NCI-H774 (cell line): Measurements from ENCODE around the gene LMO7.
"Not testable (repeated sequence)": the region's sequence is repeated elsewhere in the genome, so short reads cannot be mapped to it uniquely, and the experiment has no call there.

Experiments used
- DNase-seq: peaks from one replicate; lab custom pipeline; 2025; lab: John Stamatoyannopoulos, UW

The LMO7 gene

DNA sequence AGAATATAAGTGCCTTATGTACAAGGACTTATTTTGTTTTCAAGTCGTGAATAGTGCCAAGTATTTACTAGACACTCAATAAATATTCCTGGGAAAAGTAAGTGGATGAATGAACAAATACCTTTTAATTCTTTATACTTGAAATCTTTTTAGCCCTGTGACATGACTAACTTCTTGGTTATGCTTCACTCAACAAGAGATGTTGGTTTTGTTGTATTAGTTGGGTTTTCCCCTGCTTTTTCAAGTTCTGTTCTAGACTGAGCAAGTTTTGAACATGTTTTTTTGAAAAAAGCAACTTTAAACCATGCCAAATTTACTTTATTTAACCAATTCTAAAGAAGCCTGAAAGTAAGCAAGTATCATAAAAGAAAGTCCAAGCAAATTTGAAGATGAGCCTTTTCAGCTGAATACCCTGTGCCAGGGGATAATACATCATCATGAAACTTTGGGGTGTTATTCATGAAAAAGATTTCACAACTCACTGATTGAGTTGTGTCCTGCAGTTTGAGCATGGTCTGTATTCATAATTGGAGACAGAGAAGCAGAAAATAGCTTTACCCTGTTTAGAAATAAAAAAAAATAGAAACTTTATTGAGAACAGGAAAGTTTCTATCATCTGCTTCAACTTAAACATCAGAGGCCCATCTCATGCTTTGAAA lies 11.1 kb downstream of the LMO7 start:
- DNase-seq: no peak

GRCh38 chr13:75648446-75648845 lies 12.3 kb downstream of the LMO7 start:
- DNase-seq: no peak

GRCh38 chr13:75651013-75651412 lies 14.9 kb downstream of the LMO7 start:
- no peak for DNase-seq

GRCh38 chr13:75652726-75653125 lies 16.6 kb downstream of the LMO7 start:
- no peak for DNase-seq

DNA sequence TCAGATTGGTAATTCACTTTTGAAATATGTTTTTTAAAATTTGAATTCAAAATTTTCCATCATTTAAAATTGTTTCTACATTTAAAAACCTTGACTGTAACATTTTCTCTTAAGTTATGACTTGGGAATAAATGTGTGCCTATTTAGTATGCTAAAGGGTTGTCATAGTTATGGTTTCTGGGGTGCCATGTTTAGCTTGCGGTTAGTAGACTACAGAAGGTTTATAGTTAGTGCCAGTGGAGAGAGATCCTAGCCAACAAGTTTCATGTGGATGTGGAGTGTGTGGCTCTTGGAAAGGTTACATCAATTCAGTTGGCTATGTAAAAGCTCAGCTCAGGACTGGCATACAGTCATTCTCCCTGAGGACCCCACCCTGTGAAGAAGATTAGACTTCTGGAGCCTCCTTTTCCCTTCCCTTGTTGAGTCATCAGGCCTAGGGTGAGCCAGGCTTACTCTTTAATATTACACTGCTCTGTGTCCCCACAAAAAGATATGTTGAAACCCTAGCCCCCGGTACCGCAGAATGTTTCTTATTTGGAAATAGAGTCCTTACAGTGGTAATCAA lies 20.4 kb downstream of the LMO7 start:
- no peak for DNase-seq

DNA sequence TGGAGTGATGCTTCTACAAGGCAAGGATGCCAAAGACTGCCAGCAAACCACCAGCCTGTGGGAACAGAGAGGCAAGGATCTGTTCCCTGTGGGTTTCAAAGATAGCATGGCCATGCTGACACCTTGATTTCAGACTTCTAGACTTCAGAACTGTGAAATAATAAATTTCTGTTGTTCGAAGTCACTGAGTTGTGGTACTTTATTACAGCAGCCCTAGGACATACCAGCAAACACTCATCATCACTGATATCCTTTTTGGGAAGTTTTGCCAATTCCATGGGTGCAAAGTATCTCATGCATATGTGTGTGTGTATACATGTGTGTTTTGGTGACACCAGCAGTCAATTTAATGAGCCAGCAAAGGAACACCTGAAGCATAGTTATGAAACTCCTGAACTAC lies 21.0 kb downstream of the LMO7 start:
- DNase-seq: no peak

- DNase-seq: no peak
Measured at GRCh38 chr13:75660694-75661093, 24.6 kb downstream of the LMO7 start.

DNA sequence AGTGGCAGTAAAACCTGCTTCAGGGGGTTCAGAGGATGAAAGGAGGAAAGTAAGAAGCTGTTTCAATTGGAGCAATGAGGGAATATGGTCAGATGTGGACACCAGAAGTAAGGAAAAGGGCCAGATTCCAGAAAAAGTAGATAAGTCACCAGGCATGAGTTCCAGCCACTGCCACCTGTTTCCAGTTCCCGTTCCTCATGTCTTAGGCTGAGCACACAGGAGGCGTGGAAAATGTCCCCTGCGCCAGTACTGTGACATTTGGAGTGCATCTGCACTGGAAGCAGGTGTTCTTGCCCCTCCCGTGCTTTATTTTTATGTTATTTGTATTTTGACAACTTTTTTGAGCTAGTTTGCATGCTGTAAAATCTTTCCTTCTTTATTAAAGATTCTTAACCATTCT lies 25.3 kb downstream of the LMO7 start:
- DNase-seq: no peak

- no peak for DNase-seq
Measured at GRCh38 chr13:75666646-75667351, 30.7 kb downstream of the LMO7 start.

- no peak for DNase-seq
Measured at GRCh38 chr13:75669706-75670105, 33.6 kb downstream of the LMO7 start.

DNA sequence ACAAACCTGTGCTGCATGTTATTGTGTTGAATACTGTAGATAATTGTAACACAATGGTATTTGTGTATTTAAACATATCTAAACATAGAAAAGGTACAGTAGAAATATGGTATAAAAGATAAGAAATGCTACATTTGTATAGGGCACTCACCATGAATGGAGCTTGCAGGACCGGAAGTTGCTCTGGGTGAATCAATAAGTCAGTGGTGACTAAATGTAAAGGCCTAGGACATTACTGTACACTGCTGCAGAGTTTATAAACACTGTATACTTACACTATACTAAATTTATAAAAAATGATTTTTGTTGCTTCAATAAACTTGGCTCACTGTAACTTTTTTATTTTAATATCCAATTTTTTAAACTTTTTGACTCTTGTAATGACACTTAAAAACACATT lies 34.4 kb downstream of the LMO7 start:
- no peak for DNase-seq

DNA sequence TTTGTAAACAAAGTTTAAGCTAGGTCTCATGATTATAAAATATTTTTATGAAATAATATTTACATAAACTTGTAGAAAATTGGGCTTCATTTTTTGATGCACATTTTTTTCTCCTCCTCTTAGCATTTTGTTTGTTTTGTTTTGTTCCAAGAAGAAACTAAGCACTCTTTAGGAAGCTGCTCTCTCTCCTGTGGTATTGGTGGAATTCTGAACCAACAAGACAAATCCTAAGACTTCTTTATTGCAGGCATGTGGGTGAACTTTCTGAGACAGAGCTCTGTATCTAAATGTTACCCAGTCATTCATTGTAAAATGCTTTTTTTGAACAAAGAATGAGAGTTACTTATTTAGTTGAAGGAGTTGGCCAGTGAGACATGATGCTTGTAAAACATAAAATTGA lies 39.3 kb downstream of the LMO7 start:
- no peak for DNase-seq

DNA sequence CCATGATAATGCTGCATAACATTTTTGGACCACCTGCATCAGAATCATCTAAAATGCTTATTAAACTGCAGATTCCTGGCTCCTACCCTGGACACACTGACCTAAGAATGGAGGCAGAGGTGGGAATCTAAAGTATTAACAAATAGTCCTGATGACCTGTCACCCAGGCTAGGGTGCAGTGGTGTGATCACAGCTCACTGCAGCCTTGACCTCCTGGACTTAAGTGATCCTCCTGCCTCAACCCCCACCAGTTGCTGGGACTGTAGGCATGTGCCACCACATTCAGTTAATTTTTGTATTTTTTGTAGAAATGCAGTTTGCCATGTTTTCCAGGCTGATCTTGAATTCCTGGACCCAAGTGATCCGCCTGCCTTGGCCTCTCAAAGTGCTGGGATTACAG lies 43.3 kb downstream of the LMO7 start:
- no peak for DNase-seq

GRCh38 chr13:75680251-75680650 lies 44.1 kb downstream of the LMO7 start:
- not testable (repeated sequence) for DNase-seq

- no peak for DNase-seq
Measured at GRCh38 chr13:75682326-75682725, 46.2 kb downstream of the LMO7 start.

- peak; percentile 60 for DNase-seq
Measured at GRCh38 chr13:75685239-75685697, 49.1 kb downstream of the LMO7 start.

DNA sequence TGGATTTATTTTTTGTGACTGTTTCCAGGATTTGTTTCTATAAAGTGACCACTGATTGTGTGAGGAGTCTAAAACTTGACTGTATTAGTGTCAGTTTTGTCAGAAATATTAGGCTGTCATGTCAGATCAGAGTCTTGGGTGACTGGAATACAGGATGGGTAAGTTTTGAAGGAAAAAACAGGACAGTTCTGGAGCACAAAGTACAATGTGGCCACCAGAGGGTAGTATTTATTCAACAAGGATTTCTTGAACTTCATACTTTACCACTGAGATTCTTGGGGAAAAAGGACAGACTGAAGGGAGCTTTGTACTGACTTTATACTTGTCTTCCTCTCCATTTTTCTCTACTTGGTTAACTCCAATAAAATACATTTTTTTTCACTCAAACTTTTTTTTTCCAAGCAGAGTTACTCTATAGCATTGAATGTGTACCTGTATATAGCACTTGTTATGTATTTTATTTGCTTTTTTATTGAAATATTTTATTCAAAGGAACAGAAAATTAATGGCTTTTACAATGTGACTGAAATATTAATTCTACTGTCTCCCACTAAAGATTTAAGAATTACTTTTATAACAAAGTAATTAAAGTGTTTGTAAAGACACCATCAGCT lies 51.1 kb downstream of the LMO7 start:
- no peak for DNase-seq

DNA sequence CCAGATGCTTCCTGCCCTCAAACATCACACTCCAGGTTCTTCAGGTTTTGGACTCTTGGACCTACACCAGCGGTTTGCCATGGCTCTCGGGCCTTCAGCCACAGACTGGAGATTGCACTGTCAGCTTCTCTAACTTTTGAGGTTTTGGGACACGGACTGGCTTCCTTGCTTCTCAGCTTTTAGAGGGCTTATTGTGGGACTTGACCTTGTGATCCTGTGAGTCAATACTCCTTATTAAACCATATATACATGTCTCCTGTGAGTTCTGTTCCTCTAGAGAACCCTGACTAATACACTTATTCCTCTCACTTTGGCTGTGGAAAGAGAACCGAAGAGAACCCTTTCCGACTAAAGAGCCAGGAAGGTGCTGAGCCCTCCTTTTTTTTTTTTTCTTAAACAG lies 53.6 kb downstream of the LMO7 start:
- no peak for DNase-seq

DNA sequence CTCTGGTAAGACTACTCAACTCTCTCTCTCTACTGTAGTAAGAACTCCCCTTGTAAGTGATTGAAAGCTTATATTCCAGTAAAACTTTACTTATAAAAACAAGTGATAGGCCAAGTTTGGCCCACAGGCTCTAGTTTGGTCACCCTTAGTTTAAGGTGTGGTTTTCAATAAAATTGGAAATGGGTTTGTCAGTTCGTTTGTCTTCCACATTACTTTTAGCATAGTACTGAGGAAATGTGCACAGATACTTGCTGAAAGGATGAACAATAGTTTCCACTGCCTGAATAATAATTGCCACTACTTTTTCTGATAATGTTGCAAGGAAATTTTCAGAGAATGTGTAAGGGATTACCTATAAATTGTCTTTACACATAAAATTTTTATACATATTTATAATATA lies 54.5 kb downstream of the LMO7 start:
- DNase-seq: no peak

- no peak for DNase-seq
Measured at GRCh38 chr13:75691183-75691582, 55.1 kb downstream of the LMO7 start.

DNA sequence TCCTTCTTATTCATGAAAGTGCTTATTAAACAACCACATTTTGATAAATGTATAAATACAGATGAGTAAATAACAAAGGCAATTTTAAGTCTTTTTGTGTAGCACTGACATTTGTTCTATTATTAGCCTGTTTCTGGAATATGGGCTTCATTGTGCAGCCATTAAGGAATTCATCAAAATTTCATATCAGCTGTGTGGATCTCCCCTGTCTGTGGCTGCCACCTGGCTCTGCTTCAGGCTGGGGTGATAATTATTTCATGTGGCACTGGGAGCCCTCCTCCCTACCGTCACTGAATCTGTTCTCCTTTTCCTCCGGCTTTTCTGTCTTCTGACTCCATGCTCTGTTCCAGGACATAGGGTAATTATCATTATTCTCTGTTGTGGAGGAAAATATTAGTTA lies 57.1 kb downstream of the LMO7 start:
- DNase-seq: no peak

DNA sequence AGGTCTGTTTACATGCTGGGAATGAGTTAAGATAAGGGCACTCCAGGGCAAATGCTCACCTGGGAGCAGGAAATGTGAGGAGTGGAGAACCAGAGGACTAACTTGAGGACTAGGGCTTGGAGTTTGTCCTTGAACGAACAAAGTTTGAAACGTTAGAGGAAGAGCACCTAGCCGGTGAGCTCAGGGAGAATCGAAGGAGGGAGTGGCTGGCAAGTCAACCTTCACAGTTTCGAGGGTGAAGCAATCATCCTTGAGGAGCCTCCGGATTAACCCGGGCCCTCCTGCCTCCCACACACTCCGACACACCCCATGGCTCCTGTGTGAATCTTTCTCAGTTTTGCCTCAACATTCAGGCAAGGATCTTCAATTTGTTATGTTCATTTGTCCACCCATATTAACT lies 58.6 kb downstream of the LMO7 start:
- DNase-seq: no peak

GRCh38 chr13:75695908-75696307 lies 59.8 kb downstream of the LMO7 start:
- not testable (repeated sequence) for DNase-seq
